Activated naive CD4-positive, alpha-beta T cell treated with anti-CD3 and anti-CD28 coated beads for 36 hours (primary cell): Measurements from ENCODE around the gene LRP6. TPM values are rescaled to one million over a fixed set of nuclear protein-coding genes. Genes with fewer than 3 reads are reported as not detected.

Experiments
- CTCF ChIA-PET: fragments of 350-600 bp; sonication (Branson Sonifier 250); formaldehyde crosslinking; loops from one replicate; lab custom pipeline; 2021; ENCODE audit warnings: antibody characterized with exemption; lab: Charles Lee
- DNase-seq: peaks from one replicate; pipeline ENCODE4 v3.0.0-alpha.2; 2020
- H3K27ac Mint-ChIP-seq: one replicate; pipeline ENCODE4 v1.8.0; 2021; ENCODE audit warnings: mild to moderate bottlenecking, mixed read lengths
- H3K27me3 Mint-ChIP-seq: one replicate; pipeline ENCODE4 v1.8.0; 2021; ENCODE audit warnings: low read depth, mixed read lengths
- H3K36me3 Mint-ChIP-seq: one replicate; pipeline ENCODE4 v1.8.0; 2021; ENCODE audit warnings: low read depth, mixed read lengths
- H3K4me1 Mint-ChIP-seq: one replicate; pipeline ENCODE4 v1.8.0; 2021; ENCODE audit warnings: low read depth, mixed read lengths
- H3K4me3 Mint-ChIP-seq: one replicate; pipeline ENCODE4 v1.8.0; 2021; ENCODE audit warnings: mild to moderate bottlenecking, moderate library complexity, mixed read lengths
- H3K9me3 Mint-ChIP-seq: one replicate; pipeline ENCODE4 v1.8.0; 2021; ENCODE audit warnings: mixed read lengths
- intact Hi-C: fragments of 100-400 bp; cut with micrococcal nuclease; formaldehyde crosslinking; loops from one replicate; pipeline ENCODE4 v1.15.1; 2023
- total RNA-seq, 2 experiments: library from RNA; stranded (reverse); gene quantifications; one replicate each; pipeline ENCODE4 v1.2.3, GENCODE V29; 2021

The LRP6 gene
- total RNA-seq, 2 experiments from 2014 or later, result 3.9 to 4.1 TPM

- Mint-ChIP-seq H3K9me3 (peaks cover 6% of the 10 kb centered on the region), H3K4me1 (peaks cover 7% of the 10 kb centered on the region), H3K27me3 (no peaks in the 10 kb centered on the region), H3K4me3 (no peak overlapping the region), H3K27ac (no peak overlapping the region), H3K36me3 (no peaks in the 10 kb centered on the region)
- CTCF ChIA-PET, result interaction anchor here (0.7 kb wide), 1 partner anchor 195 kb away, joined by 3 read pairs; no protein-coding TSS in a partner anchor
- intact Hi-C loops, result no loop called here
- DNase-seq, result no peak
Measured at GRCh38 chr12:12282202-12282601, 15.4 kb upstream of the LRP6 start.

GRCh38 chr12:12281134-12281533 is 14.3 kb upstream of the LRP6 start:
- no peak overlapping the region for H3K4me3 Mint-ChIP-seq
- DNase-seq, result no peak
- H3K27ac Mint-ChIP-seq, result no peak overlapping the region
- H3K27me3 Mint-ChIP-seq, result no peaks in the 10 kb centered on the region
- intact Hi-C loops, result no loop called here
- CTCF ChIA-PET, result no interaction called here
- H3K4me1 Mint-ChIP-seq, result peaks cover 7% of the 10 kb centered on the region
- H3K9me3 Mint-ChIP-seq, result peaks cover 8% of the 10 kb centered on the region
- H3K36me3 Mint-ChIP-seq, result no peaks in the 10 kb centered on the region

GRCh38 chr12:12278899-12279298 is 12.1 kb upstream of the LRP6 start:
- CTCF ChIA-PET, result interaction anchor here (1.5 kb wide), 1 partner anchor 9 kb away, joined by 4 read pairs; no protein-coding TSS in a partner anchor
- intact Hi-C loops, result no loop called here
- Mint-ChIP-seq H3K27ac (no peak overlapping the region), H3K4me3 (no peak overlapping the region), H3K9me3 (peaks cover 8% of the 10 kb centered on the region), H3K36me3 (no peaks in the 10 kb centered on the region), H3K27me3 (no peaks in the 10 kb centered on the region), H3K4me1 (peaks cover 7% of the 10 kb centered on the region)
- no peak for DNase-seq

GRCh38 chr12:12275874-12276273 is 9.0 kb upstream of the LRP6 start:
- Mint-ChIP-seq H3K4me3 (no peak overlapping the region), H3K9me3 (peaks cover 8% of the 10 kb centered on the region), H3K4me1 (no peaks in the 10 kb centered on the region), H3K27me3 (no peaks in the 10 kb centered on the region), H3K27ac (no peak overlapping the region), H3K36me3 (no peaks in the 10 kb centered on the region)
- DNase-seq, result no peak
- CTCF ChIA-PET, result no interaction called here
- intact Hi-C loops, result no loop called here

GRCh38 chr12:12273291-12273957 is 6.6 kb upstream of the LRP6 start:
- Mint-ChIP-seq H3K27ac (no peak overlapping the region), H3K4me1 (no peaks in the 10 kb centered on the region), H3K4me3 (no peak overlapping the region), H3K36me3 (no peaks in the 10 kb centered on the region), H3K9me3 (peaks cover 8% of the 10 kb centered on the region), H3K27me3 (no peaks in the 10 kb centered on the region)
- CTCF ChIA-PET, result interaction anchor here (1.1 to 1.3 kb wide), 2 partner anchors 240 to 914 kb away, joined by 3 to 5 read pairs; no protein-coding TSS in a partner anchor
- intact Hi-C loops, result no loop called here
- no peak for DNase-seq

- DNase-seq, result no peak
- no peaks in the 10 kb centered on the region for H3K4me1 Mint-ChIP-seq
- intact Hi-C loops, result no loop called here
- H3K27me3 Mint-ChIP-seq, result no peaks in the 10 kb centered on the region
- H3K36me3 Mint-ChIP-seq, result no peaks in the 10 kb centered on the region
- CTCF ChIA-PET, result interaction anchor here (1.1 to 1.3 kb wide), 2 partner anchors 240 to 913 kb away, joined by 3 to 5 read pairs; no protein-coding TSS in a partner anchor
- H3K27ac Mint-ChIP-seq, result no peak overlapping the region
- no peak overlapping the region for H3K4me3 Mint-ChIP-seq
- H3K9me3 Mint-ChIP-seq, result peaks cover 7% of the 10 kb centered on the region
Measured at GRCh38 chr12:12272869-12273268, 6.0 kb upstream of the LRP6 start.

- CTCF ChIA-PET, result interaction anchor here (1.4 kb wide), 1 partner anchor 9 kb away, joined by 4 read pairs; no protein-coding TSS in a partner anchor
- no peaks in the 10 kb centered on the region for H3K27me3 Mint-ChIP-seq
Measured at GRCh38 chr12:12270226-12270625, 3.4 kb upstream of the LRP6 start.

GRCh38 chr12:12267742-12268200 is 927 bp upstream of the LRP6 start:
- Mint-ChIP-seq H3K27me3 (no peaks in the 10 kb centered on the region), H3K4me3 (peak overlapping the region; percentile 83), H3K36me3 (no peaks in the 10 kb centered on the region), H3K27ac (no peak overlapping the region), H3K4me1 (peaks cover 18% of the 10 kb centered on the region), H3K9me3 (no peaks in the 10 kb centered on the region)
- CTCF ChIA-PET, result interaction anchor here (0.7 kb wide), 1 partner anchor 60 kb away, joined by 3 read pairs; no protein-coding TSS in a partner anchor
- intact Hi-C loops, result loop anchor here (2.0 kb wide), 2 partner anchors 59 to 197 kb away; partner anchors contain the start of gene BCL2L14
- no peak for DNase-seq

More at GRCh38 chr12:12270226-12270625, 3.4 kb upstream of the LRP6 start:
- Mint-ChIP-seq H3K4me3 (no peak overlapping the region), H3K9me3 (no peaks in the 10 kb centered on the region), H3K27ac (no peak overlapping the region), H3K4me1 (peaks cover 10% of the 10 kb centered on the region), H3K36me3 (no peaks in the 10 kb centered on the region)
- no peak for DNase-seq
- intact Hi-C loops, result no loop called here

GRCh38 chr12:12266389-12266872 is 413 bp downstream of the LRP6 start:
- peaks cover 18% of the 10 kb centered on the region for H3K4me1 Mint-ChIP-seq
- CTCF ChIA-PET, result interaction anchor here (0.6 to 3.0 kb wide), 4 partner anchors 45 to 233 kb away, joined by 3 to 12 read pairs (median 3); no protein-coding TSS in a partner anchor
- intact Hi-C loops, result loop anchor here (2.0 kb wide), 2 partner anchors 60 to 196 kb away; partner anchors contain the start of gene BCL2L14
- H3K36me3 Mint-ChIP-seq, result no peaks in the 10 kb centered on the region
- H3K27ac Mint-ChIP-seq, result no peak overlapping the region
- H3K9me3 Mint-ChIP-seq, result no peaks in the 10 kb centered on the region
- no peaks in the 10 kb centered on the region for H3K27me3 Mint-ChIP-seq
- DNase-seq, result peak; percentile 8
- peak overlapping the region; percentile 83 for H3K4me3 Mint-ChIP-seq

- intact Hi-C loops, result loop anchor here (2.0 kb wide), 2 partner anchors 61 to 195 kb away; partner anchors contain the start of gene BCL2L14
- H3K27ac Mint-ChIP-seq, result no peak overlapping the region
- H3K4me3 Mint-ChIP-seq, result peak overlapping the region; percentile 83
- peaks cover 18% of the 10 kb centered on the region for H3K4me1 Mint-ChIP-seq
- peak; percentile 24 for DNase-seq
- no peaks in the 10 kb centered on the region for H3K36me3 Mint-ChIP-seq
- no peaks in the 10 kb centered on the region for H3K9me3 Mint-ChIP-seq
- CTCF ChIA-PET, result interaction anchor here (0.7 to 3.0 kb wide), 6 partner anchors 44 to 462 kb away, joined by 3 to 12 read pairs (median 3); no protein-coding TSS in a partner anchor
- H3K27me3 Mint-ChIP-seq, result no peaks in the 10 kb centered on the region
Measured at GRCh38 chr12:12265571-12266388, 1.1 kb downstream of the LRP6 start.

GRCh38 chr12:12265035-12265434 is 1.8 kb downstream of the LRP6 start:
- DNase-seq, result no peak
- Mint-ChIP-seq H3K4me3 (peak overlapping the region; percentile 83), H3K27me3 (no peaks in the 10 kb centered on the region), H3K9me3 (no peaks in the 10 kb centered on the region), H3K27ac (no peak overlapping the region), H3K36me3 (no peaks in the 10 kb centered on the region), H3K4me1 (peaks cover 18% of the 10 kb centered on the region)
- intact Hi-C loops, result no loop called here
- CTCF ChIA-PET, result interaction anchor here (0.7 to 3.0 kb wide), 4 partner anchors 63 to 462 kb away, joined by 3 to 12 read pairs (median 3); no protein-coding TSS in a partner anchor

- peaks cover 18% of the 10 kb centered on the region for H3K4me1 Mint-ChIP-seq
- no peaks in the 10 kb centered on the region for H3K9me3 Mint-ChIP-seq
- no peaks in the 10 kb centered on the region for H3K27me3 Mint-ChIP-seq
- no peak overlapping the region for H3K27ac Mint-ChIP-seq
- no peak overlapping the region for H3K4me3 Mint-ChIP-seq
- no peak for DNase-seq
- CTCF ChIA-PET, result interaction anchor here (3.0 kb wide), 1 partner anchor 64 kb away, joined by 12 read pairs; no protein-coding TSS in a partner anchor
- intact Hi-C loops, result no loop called here
- no peaks in the 10 kb centered on the region for H3K36me3 Mint-ChIP-seq
Measured at GRCh38 chr12:12263909-12264308, 2.9 kb downstream of the LRP6 start.
